ENCODE measurements around the gene PDGFA. TPM values are rescaled to one million over a fixed set of nuclear protein-coding genes. Genes with fewer than 3 reads are reported as not detected.

Gene PDGFA
- total and polyA plus RNA-seq, 2 experiments from 2014 or later, result 35.6 to 43.1 TPM

DNA sequence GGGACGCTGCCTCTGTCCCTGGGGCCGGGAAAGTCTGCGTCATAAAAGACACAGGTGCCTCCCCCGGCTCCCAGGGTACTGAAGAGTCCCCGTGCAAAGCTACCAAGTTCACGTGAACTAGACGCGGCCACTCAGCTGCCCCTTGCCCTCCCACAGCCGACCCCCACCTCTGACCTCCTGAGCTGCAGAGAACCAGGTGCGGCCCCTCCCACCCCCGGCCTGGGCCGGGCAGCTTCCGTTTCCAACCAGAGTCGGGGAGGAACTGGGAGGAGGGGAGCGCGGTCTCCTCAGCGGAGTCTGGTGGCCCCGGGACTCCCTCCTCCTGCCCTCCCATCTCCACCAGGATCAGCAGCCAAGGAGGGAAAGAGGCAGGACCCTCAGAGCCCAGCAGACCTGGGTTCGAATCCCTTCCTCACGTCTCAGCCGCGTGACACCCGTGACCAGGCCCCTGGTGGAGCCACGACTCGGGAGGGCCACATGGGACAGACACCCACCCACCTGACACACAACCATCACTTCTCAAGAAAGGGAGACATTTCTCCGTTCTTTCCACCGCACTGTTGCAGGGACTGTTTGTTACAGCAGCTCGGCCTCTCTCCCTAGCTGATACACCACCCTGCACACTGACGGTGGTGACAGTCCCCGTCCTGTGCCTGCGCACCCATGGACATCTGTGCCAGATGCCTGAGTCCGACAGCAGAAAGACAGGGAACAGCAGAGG lies 37.4 kb upstream of the PDGFA start (continued):
- no peak for TF ChIP-seq ZNF331 (CRISPR knock-in tag; IDR thresholded peaks at IDR 0.05; ENCODE audit: low read depth)
- TF ChIP-seq, protein P1, sequence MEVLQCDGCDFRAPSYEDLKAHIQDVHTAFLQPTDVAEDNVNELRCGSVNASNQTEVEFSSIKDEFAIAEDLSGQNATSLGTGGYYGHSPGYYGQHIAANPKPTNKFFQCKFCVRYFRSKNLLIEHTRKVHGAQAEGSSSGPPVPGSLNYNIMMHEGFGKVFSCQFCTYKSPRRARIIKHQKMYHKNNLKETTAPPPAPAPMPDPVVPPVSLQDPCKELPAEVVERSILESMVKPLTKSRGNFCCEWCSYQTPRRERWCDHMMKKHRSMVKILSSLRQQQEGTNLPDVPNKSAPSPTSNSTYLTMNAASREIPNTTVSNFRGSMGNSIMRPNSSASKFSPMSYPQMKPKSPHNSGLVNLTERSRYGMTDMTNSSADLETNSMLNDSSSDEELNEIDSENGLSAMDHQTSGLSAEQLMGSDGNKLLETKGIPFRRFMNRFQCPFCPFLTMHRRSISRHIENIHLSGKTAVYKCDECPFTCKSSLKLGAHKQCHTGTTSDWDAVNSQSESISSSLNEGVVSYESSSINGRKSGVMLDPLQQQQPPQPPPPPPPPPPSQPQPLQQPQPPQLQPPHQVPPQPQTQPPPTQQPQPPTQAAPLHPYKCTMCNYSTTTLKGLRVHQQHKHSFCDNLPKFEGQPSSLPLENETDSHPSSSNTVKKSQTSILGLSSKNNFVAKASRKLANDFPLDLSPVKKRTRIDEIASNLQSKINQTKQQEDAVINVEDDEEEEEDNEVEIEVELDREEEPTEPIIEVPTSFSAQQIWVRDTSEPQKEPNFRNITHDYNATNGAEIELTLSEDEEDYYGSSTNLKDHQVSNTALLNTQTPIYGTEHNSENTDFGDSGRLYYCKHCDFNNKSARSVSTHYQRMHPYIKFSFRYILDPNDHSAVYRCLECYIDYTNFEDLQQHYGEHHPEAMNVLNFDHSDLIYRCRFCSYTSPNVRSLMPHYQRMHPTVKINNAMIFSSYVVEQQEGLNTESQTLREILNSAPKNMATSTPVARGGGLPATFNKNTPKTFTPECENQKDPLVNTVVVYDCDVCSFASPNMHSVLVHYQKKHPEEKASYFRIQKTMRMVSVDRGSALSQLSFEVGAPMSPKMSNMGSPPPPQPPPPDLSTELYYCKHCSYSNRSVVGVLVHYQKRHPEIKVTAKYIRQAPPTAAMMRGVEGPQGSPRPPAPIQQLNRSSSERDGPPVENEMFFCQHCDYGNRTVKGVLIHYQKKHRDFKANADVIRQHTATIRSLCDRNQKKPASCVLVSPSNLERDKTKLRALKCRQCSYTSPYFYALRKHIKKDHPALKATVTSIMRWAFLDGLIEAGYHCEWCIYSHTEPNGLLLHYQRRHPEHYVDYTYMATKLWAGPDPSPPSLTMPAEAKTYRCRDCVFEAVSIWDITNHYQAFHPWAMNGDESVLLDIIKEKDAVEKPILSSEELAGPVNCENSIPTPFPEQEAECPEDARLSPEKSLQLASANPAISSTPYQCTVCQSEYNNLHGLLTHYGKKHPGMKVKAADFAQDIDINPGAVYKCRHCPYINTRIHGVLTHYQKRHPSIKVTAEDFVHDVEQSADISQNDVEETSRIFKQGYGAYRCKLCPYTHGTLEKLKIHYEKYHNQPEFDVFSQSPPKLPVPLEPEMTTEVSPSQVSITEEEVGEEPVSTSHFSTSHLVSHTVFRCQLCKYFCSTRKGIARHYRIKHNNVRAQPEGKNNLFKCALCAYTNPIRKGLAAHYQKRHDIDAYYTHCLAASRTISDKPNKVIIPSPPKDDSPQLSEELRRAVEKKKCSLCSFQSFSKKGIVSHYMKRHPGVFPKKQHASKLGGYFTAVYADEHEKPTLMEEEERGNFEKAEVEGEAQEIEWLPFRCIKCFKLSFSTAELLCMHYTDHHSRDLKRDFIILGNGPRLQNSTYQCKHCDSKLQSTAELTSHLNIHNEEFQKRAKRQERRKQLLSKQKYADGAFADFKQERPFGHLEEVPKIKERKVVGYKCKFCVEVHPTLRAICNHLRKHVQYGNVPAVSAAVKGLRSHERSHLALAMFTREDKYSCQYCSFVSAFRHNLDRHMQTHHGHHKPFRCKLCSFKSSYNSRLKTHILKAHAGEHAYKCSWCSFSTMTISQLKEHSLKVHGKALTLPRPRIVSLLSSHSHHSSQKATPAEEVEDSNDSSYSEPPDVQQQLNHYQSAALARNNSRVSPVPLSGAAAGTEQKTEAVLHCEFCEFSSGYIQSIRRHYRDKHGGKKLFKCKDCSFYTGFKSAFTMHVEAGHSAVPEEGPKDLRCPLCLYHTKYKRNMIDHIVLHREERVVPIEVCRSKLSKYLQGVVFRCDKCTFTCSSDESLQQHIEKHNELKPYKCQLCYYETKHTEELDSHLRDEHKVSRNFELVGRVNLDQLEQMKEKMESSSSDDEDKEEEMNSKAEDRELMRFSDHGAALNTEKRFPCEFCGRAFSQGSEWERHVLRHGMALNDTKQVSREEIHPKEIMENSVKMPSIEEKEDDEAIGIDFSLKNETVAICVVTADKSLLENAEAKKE (CRISPR knock-in tag; IDR thresholded peaks at IDR 0.05), result no peak

DNA sequence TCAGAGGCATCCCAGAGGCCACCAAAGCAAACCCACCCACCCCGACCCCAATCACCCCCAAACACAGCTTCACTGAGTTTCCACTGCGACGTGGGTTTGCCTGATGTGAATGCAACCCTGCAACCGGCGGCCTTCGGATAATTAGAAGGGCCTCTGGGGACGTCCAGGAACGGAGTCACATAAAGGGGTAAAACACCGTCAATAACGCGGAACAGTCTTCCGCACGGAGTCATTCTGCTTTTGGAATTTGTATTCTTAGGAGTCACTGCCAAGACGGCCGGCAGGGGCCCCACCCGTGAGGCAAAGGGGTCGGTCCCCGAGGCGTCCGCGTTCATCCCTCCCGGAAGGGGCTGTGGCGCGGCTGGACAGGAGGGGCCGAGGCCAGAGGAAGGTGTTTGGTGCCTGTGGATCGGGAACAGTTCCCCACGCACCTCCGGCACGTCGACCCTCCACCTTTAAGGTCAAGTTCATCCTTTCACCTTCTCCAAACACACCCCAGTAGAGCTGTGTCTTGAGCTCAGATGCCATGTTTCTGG lies 36.7 kb upstream of the PDGFA start:
- Histone ChIP-seq H3K79me2 (replicated peaks; ENCODE audit: insufficient read depth) (no peaks in the 10 kb centered on the region), H3K27me3 (ENCODE audit: insufficient read depth) (no peaks in the 10 kb centered on the region), H2AFZ (no peak overlapping the region), H3K4me1 (ENCODE audit: insufficient read depth) (no peaks in the 10 kb centered on the region), H4K20me1 (replicated peaks; ENCODE audit: insufficient read depth) (no peaks in the 10 kb centered on the region), H3K4me3 (no peak overlapping the region), H3K27ac (ENCODE audit: low read depth) (no peak overlapping the region), H3K4me2 (no peak overlapping the region), H3K9me2 (ENCODE audit: insufficient read depth) (no peaks in the 10 kb centered on the region), H3K36me3 (ENCODE audit: insufficient read depth) (no peaks in the 10 kb centered on the region), H3F3A (replicated peaks; ENCODE audit: low read depth) (no peaks in the 10 kb centered on the region)
- no peaks in the 10 kb centered on the region for H3K4me1 Mint-ChIP-seq
- ATAC-seq (no peak), DNase-seq (ENCODE audit: low spot score) (no peak)
- H3K4me3 Mint-ChIP-seq, result no peak overlapping the region
- H3K27ac Mint-ChIP-seq, result no peak overlapping the region
- H3K9me3 Mint-ChIP-seq, result no peaks in the 10 kb centered on the region
- H3K27me3 Mint-ChIP-seq (ENCODE audit: insufficient read depth, low read depth, poor library complexity), result peaks cover 15% of the 10 kb centered on the region
- H3K36me3 Mint-ChIP-seq (ENCODE audit: low read depth), result peaks cover 8% of the 10 kb centered on the region; the same call in 2 of the 3 replicates
- no peak for TF ChIP-seq STAT1 (IDR thresholded peaks at IDR 0.05; ENCODE audit: unreplicated experiment)
- TF ChIP-seq POLR2AphosphoS5 (IDR thresholded peaks at IDR 0.05; ENCODE audit: low read depth), result no peak
- TF ChIP-seq, protein P2, sequence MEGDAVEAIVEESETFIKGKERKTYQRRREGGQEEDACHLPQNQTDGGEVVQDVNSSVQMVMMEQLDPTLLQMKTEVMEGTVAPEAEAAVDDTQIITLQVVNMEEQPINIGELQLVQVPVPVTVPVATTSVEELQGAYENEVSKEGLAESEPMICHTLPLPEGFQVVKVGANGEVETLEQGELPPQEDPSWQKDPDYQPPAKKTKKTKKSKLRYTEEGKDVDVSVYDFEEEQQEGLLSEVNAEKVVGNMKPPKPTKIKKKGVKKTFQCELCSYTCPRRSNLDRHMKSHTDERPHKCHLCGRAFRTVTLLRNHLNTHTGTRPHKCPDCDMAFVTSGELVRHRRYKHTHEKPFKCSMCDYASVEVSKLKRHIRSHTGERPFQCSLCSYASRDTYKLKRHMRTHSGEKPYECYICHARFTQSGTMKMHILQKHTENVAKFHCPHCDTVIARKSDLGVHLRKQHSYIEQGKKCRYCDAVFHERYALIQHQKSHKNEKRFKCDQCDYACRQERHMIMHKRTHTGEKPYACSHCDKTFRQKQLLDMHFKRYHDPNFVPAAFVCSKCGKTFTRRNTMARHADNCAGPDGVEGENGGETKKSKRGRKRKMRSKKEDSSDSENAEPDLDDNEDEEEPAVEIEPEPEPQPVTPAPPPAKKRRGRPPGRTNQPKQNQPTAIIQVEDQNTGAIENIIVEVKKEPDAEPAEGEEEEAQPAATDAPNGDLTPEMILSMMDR (conservative IDR thresholded peaks at IDR 0.05; ENCODE audit: low read depth in 2 of 2), result no peak
- TF ChIP-seq, protein P1 (CRISPR knock-in tag; IDR thresholded peaks at IDR 0.05), result no peak
- TF ChIP-seq EZH2 (IDR thresholded peaks at IDR 0.05; ENCODE audit: low read depth, unreplicated experiment), result no peak

All from GM23338 (cell line).